Heart left ventricle (tissue), 16 donors: ENCODE measurements around the gene COG2. TPM values are rescaled to one million over a fixed set of nuclear protein-coding genes. Genes with fewer than 3 reads are reported as not detected.
A peak's percentile ranks its signal among the peaks of the same experiment; 100 is the strongest.

Experiments
- ATAC-seq, 4 donors: fragments of 200-7000 bp; cut with Tn5 transposase; one replicate each; pipeline ENCODE4 v1.9.1; 2020 to 2022; ENCODE audit warnings: moderate library complexity in 4 of 4, mild to moderate bottlenecking in 3 of 4, moderate number of reproducible peaks in 1 of 4
- DNase-seq, 5 donors: peaks; one replicate each; pipeline ENCODE4 v3.0.0-alpha.2; 2020
- H3K27ac ChIP-seq, 12 donors: fragments of 200-600 bp; sonication (generic) in 4 of 12; one replicate each; pipeline versions ENCODE4 v1.5.0 to v1.8.0; 2016 to 2022; ENCODE audit warnings: mild to moderate bottlenecking in 2 of 12
- H3K27me3 ChIP-seq, 9 donors: fragments of 200-600 bp; sonication (generic) in 2 of 9; one replicate each; pipeline versions ENCODE4 v1.5.1 to v1.8.0; 2016 to 2022; ENCODE audit warnings: mild to moderate bottlenecking in 3 of 9
- H3K36me3 ChIP-seq, 9 donors: fragments of 200-600 bp; sonication (generic) in 2 of 9; one replicate each; pipeline versions ENCODE4 v1.5.0 to v1.8.0; 2018 to 2022; ENCODE audit warnings: mild to moderate bottlenecking in 2 of 9
- H3K4me1 ChIP-seq, 12 donors: fragments of 200-600 bp; sonication (generic) in 4 of 12; one replicate each; pipeline versions ENCODE4 v1.5.0 to v1.8.0; 2016 to 2022; ENCODE audit warnings: mild to moderate bottlenecking in 3 of 12
- H3K4me3 ChIP-seq, 12 donors: fragments of 200-600 bp; sonication (generic) in 4 of 12; one replicate each; pipeline versions ENCODE4 v1.5.0 to v1.8.0; 2017 to 2022; ENCODE audit warnings: mild to moderate bottlenecking in 9 of 12, moderate library complexity in 4 of 12
- H3K9me3 ChIP-seq, 12 donors: fragments of 200-600 bp; sonication (generic) in 4 of 12; one replicate each; pipeline versions ENCODE4 v1.5.0 to v1.8.0; 2016 to 2022; ENCODE audit warnings: mild to moderate bottlenecking in 1 of 12
- CTCF ChIP-seq, 12 donors: fragments of 200-600 bp; sonication (generic) in 4 of 12; IDR thresholded peaks; one replicate each; pipeline versions ENCODE4 v1.5.0 to v1.8.0; 2018 to 2022; ENCODE audit warnings: antibody characterized with exemption in 12 of 12, mild to moderate bottlenecking in 5 of 12
- POLR2A ChIP-seq, 2 donors: fragments of 450-650 bp; IDR thresholded peaks; one replicate each; pipeline ENCODE4 v1.6.1; 2017; ENCODE audit warnings: antibody characterized with exemption in 2 of 2, mild to moderate bottlenecking in 2 of 2, moderate library complexity in 2 of 2
- WGBS, 4 donors: extraction: QIAGEN DNeasy Blood & Tissue Kit in 2 of 4; methylation state at CpG; one replicate each; pipeline versions ENCODE4 v1.1.5 to v1.1.7; 2013 to 2018; 5-methylcytosine and 5-hydroxymethylcytosine counted together
- intact Hi-C, 10 donors: fragments of 100-400 bp; cut with DNase I; formaldehyde crosslinking; loops; one replicate each; pipeline versions ENCODE4 v1.11.1 to v1.14.2; 2022
- polyA plus RNA-seq, 2 donors: library from polyadenylated mRNA; stranded (reverse); fragments of 200-250 nt; gene quantifications; one replicate each; pipeline ENCODE4 v1.2.3, GENCODE V29; 2013
- total RNA-seq, 9 donors: library from RNA; depleted of rRNA in 2 of 9; stranded (reverse); fragments of >200 nt in 2 of 9; fragmentation: NEBNext Ultra II Directional in 3 of 9; extraction: Animal tissue kit (Norgen Biotek cat#: 25700) in 3 of 9; gene quantifications; one replicate each; pipeline versions ENCODE4 v1.1.0 to v1.2.4, GENCODE V29; 2016 to 2023
- donor health status: ischemic (EF 13 %, LVEDD 7.1; RV severe dilation, severe dysfunction).
- donor health status: healthy with polysubstance abuse.
- donor health status: DM: no; HTN: yes; CAD: no.
- donor health status: DM: no; HTN: no; CAD: no.
- donor health status: ischemic (EF 25% LVEDD 6.9; RV normal size, moderate dysfunction).
- donor health status: ischemic (EF 25% LVEDD 5.7; RV mildly dilated, moderate dysfunction).
- donor health status: healthy.
- donor health status: DM: yes; HTN: yes; CAD: no.
- donor health status: ischemic (EF 35%, LVEDD 5.7; RV mildly dilated, moderate dysfunction).
- donor health status: nonischemic (EF 11% LVEDD 7.7; RV severe dilation, severe dysfunction).
- donor health status: DM: yes; HTN: yes; CAD: no.
- donor health status: PGD.
- donor health status: ischemic (EF 29% LVEDD 5.4; RV normal size, mild dysfunction).
- donor health status: nonischemic (EF 23%, LVEDD 6.1; RV moderate dilation, normal function).

The COG2 gene
- total and polyA plus RNA-seq, 11 donors = 9.2 to 31.4 (median 25.1) TPM

- H3K27ac ChIP-seq = no peak overlapping the region
- H3K4me1 ChIP-seq = peaks cover 0 to 31% (median 13%) of the 10 kb centered on the region in 12 donors
- intact Hi-C loops = no loop called here
- ATAC-seq (no peak), DNase-seq (no peak)
- no peaks in the 10 kb centered on the region for H3K36me3 ChIP-seq
- 61 to 89% (median 75%) methylated on average over 2 of the region's 2 CpGs for WGBS, 4 donors
- H3K9me3 ChIP-seq = no peaks in the 10 kb centered on the region
- TF ChIP-seq CTCF (IDR thresholded peaks at IDR 0.05) = no peak
- no peak for TF ChIP-seq POLR2A (IDR thresholded peaks at IDR 0.05)
- H3K4me3 ChIP-seq = no peak overlapping the region
- H3K27me3 ChIP-seq = no peaks in the 10 kb centered on the region
Measured at GRCh38 chr1:230609208-230609607, 33.1 kb upstream of the COG2 start.

GRCh38 chr1:230610589-230610988 lies 31.7 kb upstream of the COG2 start:
- no peaks in the 10 kb centered on the region for H3K9me3 ChIP-seq
- no peak overlapping the region for H3K4me3 ChIP-seq
- DNase-seq (no peak), ATAC-seq (no peak)
- WGBS, 4 donors = 72 to 80% (median 78%) methylated on average over 1 of the region's 1 CpG
- peaks cover 0 to 31% (median 13%) of the 10 kb centered on the region in 12 donors for H3K4me1 ChIP-seq
- peak overlapping the region in 2 of 12 donors; percentile 8 to 53 for H3K27ac ChIP-seq
- TF ChIP-seq CTCF (IDR thresholded peaks at IDR 0.05) = no peak
- no peak for TF ChIP-seq POLR2A (IDR thresholded peaks at IDR 0.05)
- H3K27me3 ChIP-seq = no peaks in the 10 kb centered on the region
- no peaks in the 10 kb centered on the region for H3K36me3 ChIP-seq
- intact Hi-C loops = no loop called here

GRCh38 chr1:230611128-230611877 lies 31.0 kb upstream of the COG2 start:
- H3K27ac ChIP-seq = peak overlapping the region in 3 of 12 donors; percentile 8 to 53 (median 45)
- peaks cover 0 to 31% (median 13%) of the 10 kb centered on the region in 12 donors for H3K4me1 ChIP-seq
- H3K4me3 ChIP-seq = no peak overlapping the region
- H3K36me3 ChIP-seq = no peaks in the 10 kb centered on the region
- no peaks in the 10 kb centered on the region for H3K9me3 ChIP-seq
- WGBS, 4 donors = 50 to 64% (median 60%) methylated on average over 7 of the region's 7 CpGs
- DNase-seq (peak in 2 of 5 donors; percentile 22 to 31), ATAC-seq (peak in 2 of 4 donors; percentile 10 to 70)
- TF ChIP-seq CTCF (IDR thresholded peaks at IDR 0.05) (no peak), POLR2A (IDR thresholded peaks at IDR 0.05) (no peak)
- intact Hi-C loops = no loop called here
- no peaks in the 10 kb centered on the region for H3K27me3 ChIP-seq

GRCh38 chr1:230611878-230612235 lies 30.4 kb upstream of the COG2 start:
- H3K27ac ChIP-seq = no peak overlapping the region
- H3K27me3 ChIP-seq = no peaks in the 10 kb centered on the region
- no peaks in the 10 kb centered on the region for H3K9me3 ChIP-seq
- TF ChIP-seq POLR2A (IDR thresholded peaks at IDR 0.05) = no peak
- TF ChIP-seq CTCF (IDR thresholded peaks at IDR 0.05) = no peak
- DNase-seq = no peak
- intact Hi-C loops = no loop called here
- no peak overlapping the region for H3K4me3 ChIP-seq
- H3K36me3 ChIP-seq = no peaks in the 10 kb centered on the region
- 17 to 42% (median 36%) methylated on average over 1 of the region's 1 CpG for WGBS, 4 donors
- ATAC-seq = no peak
- H3K4me1 ChIP-seq = peaks cover 0 to 31% (median 13%) of the 10 kb centered on the region in 12 donors
